K562 (cell line): Measurements from ENCODE around the gene PIK3C2G. TPM values are rescaled to one million over a fixed set of nuclear protein-coding genes. Genes with fewer than 3 reads are reported as not detected.

Experiments used
- ATAC-seq: fragments of 200-7000 bp; cut with Tn5 transposase; 3 replicates; pipeline ENCODE4 v1.9.1; 2020; ENCODE audit warnings: moderate library complexity
- BruUV-seq: library from RNA; stranded (reverse); fragments of 400-500 nt; replicated peaks from 2 replicates; lab custom pipeline; 2021; lab: Mats Ljungman, UMichigan
- CTCF ChIA-PET: fragments of 300-600 bp; formaldehyde crosslinking; extraction: SDS; loops from one replicate; lab custom pipeline; 2021; ENCODE audit warnings: low intra/inter-chr PET ratio; lab: Yijun Ruan, JAX
- POLR2A ChIA-PET: fragments of 300-600, 350-650 bp; sonication (Branson Sonifier 250); formaldehyde crosslinking; extraction: SDS; loops from one replicate; lab custom pipeline; 2021; ENCODE audit warnings: antibody characterized with exemption, inconsistent platforms; lab: Yijun Ruan, JAX
- DNase-seq, 4 experiments: peaks; one replicate each; pipeline versions ENCODE4 v3.0.0 to v3.0.0-alpha.2; 2011 to 2018; ENCODE audit warnings: low spot score in 3 of 4, mixed read lengths in 3 of 4; ENCODE audit errors: extremely low read depth in 1 of 4
- FAIRE-seq: peaks from 2 replicates; lab custom pipeline; 2011; peaks lifted over from hg19 to GRCh38; lab: Jason Lieb, UNC
- H2AFZ ChIP-seq: 2 replicates; pipeline ENCODE4 v1.6.0; 2011; ENCODE audit warnings: low read depth, low read length, control low read depth, inconsistent platforms
- H3K27ac ChIP-seq: fragments of 200-600 bp; 3 replicates; pipeline ENCODE4 v1.8.0; 2011; ENCODE audit warnings: low read depth, mild to moderate bottlenecking, control low read depth, inconsistent platforms, low read length, moderate library complexity, mixed read lengths; ENCODE audit errors: extremely low read depth
- H3K27me3 ChIP-seq, 2 experiments: fragments of 300-600 bp in 1 of 2; 2 replicates in 1 of 2; 3 replicates in 1 of 2; pipeline versions ENCODE4 v1.6.0 to v1.8.0; 2011; ENCODE audit warnings: inconsistent platforms in 2 of 2, low read length in 2 of 2, mild to moderate bottlenecking in 1 of 2, mixed read lengths in 1 of 2, moderate library complexity in 1 of 2; ENCODE audit not compliant: control insufficient read depth in 2 of 2, insufficient read depth in 2 of 2
- H3K36me3 ChIP-seq: fragments of 300-600 bp; 3 replicates; pipeline ENCODE4 v1.8.0; 2011; ENCODE audit warnings: mild to moderate bottlenecking, low read length, inconsistent platforms; ENCODE audit not compliant: control insufficient read depth, insufficient read depth
- H3K4me1 ChIP-seq, 2 experiments: fragments of 200-600 bp in 1 of 2; replicated peaks in 1 of 2; 2 replicates in 1 of 2; 3 replicates in 1 of 2; pipeline versions ENCODE4 v1.5.1 to v1.8.0; 2011; ENCODE audit warnings: inconsistent platforms in 2 of 2, low read length in 2 of 2, mild to moderate bottlenecking in 1 of 2, mixed read lengths in 1 of 2, moderate library complexity in 1 of 2; ENCODE audit not compliant: control insufficient read depth in 2 of 2, insufficient read depth in 2 of 2
- H3K4me2 ChIP-seq: 2 replicates; pipeline ENCODE4 v1.6.1; 2011; ENCODE audit warnings: low read length, control low read depth, inconsistent platforms, mixed read lengths; ENCODE audit not compliant: insufficient read depth
- H3K4me3 ChIP-seq: fragments of 200-600 bp; sonication (generic), shearing (Covaris generic); 2 replicates; pipeline ENCODE4 v1.5.1; 2016; ENCODE audit warnings: control low read depth, inconsistent platforms
- H3K79me2 ChIP-seq: fragments of 200-600 bp; 3 replicates; pipeline ENCODE4 v1.8.0; 2011; ENCODE audit warnings: low read length, inconsistent platforms; ENCODE audit not compliant: control insufficient read depth, insufficient read depth
- H3K9ac ChIP-seq, 2 experiments: 2 replicates each; pipeline versions ENCODE4 v1.6.0 to v1.6.1; 2011; ENCODE audit warnings: low read depth in 2 of 2, low read length in 2 of 2, control low read depth in 1 of 2, inconsistent platforms in 1 of 2, mild to moderate bottlenecking in 1 of 2, mixed read lengths in 1 of 2; ENCODE audit not compliant: insufficient read depth in 1 of 2
- H3K9me1 ChIP-seq: one replicate; pipeline ENCODE4 v1.6.0; 2011; ENCODE audit warnings: inconsistent platforms, mild to moderate bottlenecking, low read length, moderate library complexity; ENCODE audit not compliant: control insufficient read depth, insufficient read depth
- H3K9me3 ChIP-seq: replicated peaks from 2 replicates; pipeline ENCODE4 v1.5.1; 2011; ENCODE audit warnings: low read depth, low read length, inconsistent platforms; ENCODE audit not compliant: control insufficient read depth, insufficient read depth
- H4K20me1 ChIP-seq: replicated peaks from 2 replicates; pipeline ENCODE4 v1.6.1; 2011; ENCODE audit warnings: low read length, inconsistent platforms, mixed read lengths; ENCODE audit not compliant: control insufficient read depth, insufficient read depth
- ARID1B ChIP-seq: fragments of 450-650 bp; IDR thresholded peaks from 2 replicates; pipeline ENCODE4 v1.6.1; 2016; ENCODE audit warnings: antibody characterized with exemption, mild to moderate bottlenecking, inconsistent platforms
- ELK1 ChIP-seq: sonication (generic); formaldehyde crosslinking; IDR thresholded peaks from 2 replicates; pipeline ENCODE4 v1.8.1; 2022; ENCODE audit warnings: missing genetic modification reagents
- ETV6 ChIP-seq, 3 experiments: fragments of 150-350 bp in 1 of 3; sonication (generic) in 1 of 3; formaldehyde crosslinking in 1 of 3; IDR thresholded peaks; 2 replicates each; pipeline versions ENCODE4 v1.6.1 to v1.8.0; 2014 to 2022; ENCODE audit warnings: borderline replicate concordance in 2 of 3, low read depth in 2 of 3, antibody characterized with exemption in 1 of 3, low read length in 1 of 3, mild to moderate bottlenecking in 1 of 3, missing genetic modification reagents in 1 of 3
- FOXO4 ChIP-seq: fragments of 450-650 bp; formaldehyde crosslinking; IDR thresholded peaks from 2 replicates; pipeline ENCODE4 v1.4.0; 2020; ENCODE audit warnings: mild to moderate bottlenecking, moderate library complexity
- HDAC3 ChIP-seq: fragments of 450-650 bp; IDR thresholded peaks from 2 replicates; pipeline ENCODE4 v1.6.1; 2018; ENCODE audit warnings: borderline replicate concordance, mild to moderate bottlenecking, moderate library complexity; ENCODE audit not compliant: partially characterized antibody
- NFE2 ChIP-seq: IDR thresholded peaks from 2 replicates; pipeline ENCODE4 v1.6.1; 2014; ENCODE audit warnings: antibody characterized with exemption, low read depth
- NONO ChIP-seq, 2 experiments: fragments of 200-400 bp in 1 of 2; fragments of 450-650 bp in 1 of 2; formaldehyde crosslinking in 1 of 2; IDR thresholded peaks; 2 replicates each; pipeline ENCODE4 v1.6.1; 2017; ENCODE audit warnings: low read depth in 2 of 2, mild to moderate bottlenecking in 2 of 2, moderate library complexity in 2 of 2, low read length in 1 of 2
- RB1 ChIP-seq: fragments of 450-650 bp; IDR thresholded peaks from 2 replicates; pipeline ENCODE4 v1.6.1; 2017; ENCODE audit warnings: low read depth, mild to moderate bottlenecking
- RBM39 ChIP-seq: fragments of 200-400 bp; formaldehyde crosslinking; optimal IDR thresholded peaks from 2 replicates; pipeline ENCODE3; 2018; ENCODE audit warnings: low read depth, low read length
- RFX5 ChIP-seq: IDR thresholded peaks from 2 replicates; pipeline ENCODE4 v1.6.1; 2011; ENCODE audit warnings: low read depth, mild to moderate bottlenecking, improper control_type of control experiment, low read length
- RUNX1 ChIP-seq: sonication (generic); IDR thresholded peaks from 2 replicates; pipeline ENCODE4 v1.6.1; 2016; ENCODE audit warnings: antibody characterized with exemption, low read depth
- SIX5 ChIP-seq, 2 experiments: IDR thresholded peaks; 2 replicates each; pipeline ENCODE4 v1.6.1; 2011; ENCODE audit warnings: low read length in 2 of 2, borderline replicate concordance in 1 of 2, low read depth in 1 of 2, mild to moderate bottlenecking in 1 of 2, moderate library complexity in 1 of 2; ENCODE audit not compliant: insufficient read depth in 1 of 2
- WHSC1 ChIP-seq: IDR thresholded peaks from one replicate; pipeline ENCODE4 v1.6.1; 2012; ENCODE audit warnings: low read length, control low read depth, inconsistent platforms
- ZBTB5 ChIP-seq: fragments of 450-650 bp; IDR thresholded peaks from 2 replicates; pipeline ENCODE4 v1.6.1; 2017; ENCODE audit warnings: antibody characterized with exemption
- ZC3H4 ChIP-seq: sonication (generic); formaldehyde crosslinking; IDR thresholded peaks from 2 replicates; pipeline ENCODE4 v1.9.0; 2021; ENCODE audit warnings: missing genetic modification reagents, borderline replicate concordance
- ZEB2 ChIP-seq: fragments of 450-650 bp; IDR thresholded peaks from 2 replicates; pipeline ENCODE4 v1.6.1; 2016
- ZNF764 ChIP-seq: fragments of 250-450 bp; sonication (Bioruptor Pico); IDR thresholded peaks from 2 replicates; pipeline ENCODE4 v1.4.0; 2020; ENCODE audit warnings: low read depth, mild to moderate bottlenecking, moderate library complexity
- ZZZ3 ChIP-seq: fragments of 450-650 bp; IDR thresholded peaks from 2 replicates; pipeline ENCODE4 v1.6.1; 2016; ENCODE audit warnings: antibody characterized with exemption, mild to moderate bottlenecking, moderate library complexity
- WGBS: fragments of 100-300 bp; shearing (Covaris generic); methylation state at CpG from one replicate; pipeline ENCODE4 v1.1.6; 2016; ENCODE audit warnings: low coverage, mixed read lengths; ENCODE audit not compliant: insufficient coverage; ENCODE audit errors: missing lambda C conversion rate; 5-methylcytosine and 5-hydroxymethylcytosine counted together
- in situ Hi-C: fragments of 300-500 bp; cut with MboI; formaldehyde crosslinking; loops from 4 replicates; pipeline ENCODE4 v1.15.0; 2018; ENCODE audit warnings: inconsistent platforms, mixed read lengths
- intact Hi-C: fragments of 100-400 bp; cut with micrococcal nuclease; formaldehyde crosslinking; loops from 2 replicates; pipeline ENCODE4 v1.14.2; 2022
- polyA plus RNA-seq, 8 experiments: library from polyadenylated mRNA; depleted of rRNA in 4 of 8; stranded (reverse) in 5 of 8; unstranded in 3 of 8; fragments of >200 nt; fragmentation: Nextera tagmentation in 2 of 8; fragmentation: Illumina TruSeq in 1 of 8; extraction: Ambion mirVana in 2 of 8; extraction: Trizol in 1 of 8; gene quantifications; 2 replicates each; pipeline versions ENCODE4 v1.2.1 to v1.2.3, GENCODE V29; 2011 to 2014; ENCODE audit warnings: inconsistent platforms in 1 of 8, missing spikeins in 1 of 8
- total RNA-seq, 7 experiments: library from RNA; depleted of rRNA in 6 of 7; stranded (reverse); fragments of >200 nt in 6 of 7; fragmentation: Illumina TruSeq in 2 of 7; extraction: Trizol in 2 of 7; gene quantifications; 2 replicates each; pipeline versions ENCODE4 v1.2.1 to v1.2.3, GENCODE V29; 2011 to 2021; ENCODE audit warnings: low replicate concordance in 1 of 7

The PIK3C2G gene
- total and polyA plus RNA-seq, 9 of the 15 experiments (the other 6 are each of a cell fraction or from before 2014, with no cell fraction given): not detected

DNA sequence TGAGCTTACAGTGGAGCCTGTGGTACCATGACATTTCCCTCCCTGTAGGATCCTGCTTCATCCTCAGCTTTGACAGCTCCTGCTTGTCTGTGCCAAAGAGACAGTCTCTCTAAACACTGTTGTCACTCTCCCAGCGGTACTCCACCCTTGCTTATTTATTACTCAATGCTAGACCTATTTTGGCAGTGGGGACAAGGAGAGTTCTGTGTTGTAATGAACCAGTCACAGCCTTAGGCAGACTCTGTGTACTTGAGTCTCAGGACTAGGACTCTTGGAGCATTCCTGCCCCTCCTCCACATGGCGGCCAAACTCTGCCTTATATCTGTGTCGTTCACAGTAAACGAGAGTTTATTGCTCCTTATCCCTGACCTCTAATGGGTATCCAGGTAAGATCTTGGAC is 70.9 kb downstream of the PIK3C2G start:
- in situ Hi-C loops (no loop called here), intact Hi-C loops (no loop called here)
- no peak overlapping the region for H3K9ac ChIP-seq
- ChIA-PET POLR2A (no interaction called here), CTCF (no interaction called here)
- no peak overlapping the region for H3K4me3 ChIP-seq
- no peaks in the 10 kb centered on the region for H3K4me1 ChIP-seq
- ATAC-seq (no peak), DNase-seq (no peak), FAIRE-seq (no peak)
- H3K79me2 ChIP-seq: no peaks in the 10 kb centered on the region
- H3K36me3 ChIP-seq: no peaks in the 10 kb centered on the region
- peak overlapping the region; percentile 31; the same call in 1 of the 2 replicates for H2AFZ ChIP-seq
- no peaks in the 10 kb centered on the region for H3K9me3 ChIP-seq
- no peak overlapping the region for H3K27ac ChIP-seq
- H3K9me1 ChIP-seq: no peaks in the 10 kb centered on the region
- H3K27me3 ChIP-seq: no peaks in the 10 kb centered on the region
- H3K4me2 ChIP-seq: no peak overlapping the region
- no TSS peak for BruUV-seq
- no peaks in the 10 kb centered on the region for H4K20me1 ChIP-seq
- 0% methylated on average over 4 of the region's 4 CpGs for whole genome bisulfite sequencing
- no peak for TF ChIP-seq ZNF764 (CRISPR knock-in tag)
- no peak for TF ChIP-seq ZEB2
- no peak for TF ChIP-seq HDAC3
- no peak for TF ChIP-seq ZZZ3
- no peak for TF ChIP-seq RUNX1
- TF ChIP-seq RB1: no peak
- TF ChIP-seq ELK1 (CRISPR knock-in tag): no peak
- no peak for TF ChIP-seq ZC3H4
- no peak for TF ChIP-seq RBM39
- TF ChIP-seq RFX5: no peak
- no peak for TF ChIP-seq ZBTB5
- no peak for TF ChIP-seq ARID1B
- TF ChIP-seq NFE2: no peak
- TF ChIP-seq WHSC1: no peak
- no peak for TF ChIP-seq ETV6 (IDR thresholded peaks at IDR 0.05; ENCODE audit: borderline replicate concordance in 1 of 2, low read depth in 2 of 2, low read length in 1 of 2)
- TF ChIP-seq ETV6 (CRISPR knock-in tag; IDR thresholded peaks at IDR 0.05; ENCODE audit: borderline replicate concordance): no peak
- TF ChIP-seq FOXO4 (CRISPR knock-in tag): no peak
- no peak for TF ChIP-seq SIX5 (IDR thresholded peaks at IDR 0.05; ENCODE audit: borderline replicate concordance in 1 of 2, insufficient read depth in 1 of 2, low read depth in 1 of 2, low read length in 2 of 2)
- no peak for TF ChIP-seq NONO (IDR thresholded peaks at IDR 0.05; ENCODE audit: low read depth in 2 of 2, low read length in 1 of 2)
